Left lung (tissue), 10 donors: ENCODE data around the gene SLC47A2. TPM values are rescaled to one million over a fixed set of nuclear protein-coding genes. Genes with fewer than 3 reads are reported as not detected.

Experiments used
- ATAC-seq: fragments of 200-7000 bp; cut with Tn5 transposase; one replicate; pipeline ENCODE4 v1.9.1; 2020; ENCODE audit warnings: moderate library complexity
- DNase-seq, 4 donors: peaks; one replicate each; pipeline ENCODE4 v3.0.0-alpha.2; 2013 to 2020
- H3K27ac ChIP-seq, 2 donors: fragments of 200-600 bp; sonication (generic) in 1 of 2; one replicate each; pipeline versions ENCODE4 v1.5.0 to v1.8.0; 2020 to 2021
- H3K27me3 ChIP-seq, 2 donors: fragments of 200-600 bp; sonication (generic) in 1 of 2; one replicate each; pipeline versions ENCODE4 v1.5.0 to v1.8.0; 2020 to 2021
- H3K36me3 ChIP-seq, 2 donors: fragments of 200-600 bp; sonication (generic) in 1 of 2; one replicate each; pipeline versions ENCODE4 v1.5.0 to v1.8.0; 2020 to 2021
- H3K4me1 ChIP-seq, 2 donors: fragments of 200-600 bp; one replicate each; pipeline ENCODE4 v1.8.0; 2021
- H3K4me3 ChIP-seq, 2 donors: fragments of 200-600 bp; sonication (generic) in 1 of 2; one replicate each; pipeline versions ENCODE4 v1.5.0 to v1.8.0; 2020 to 2021; ENCODE audit warnings: mild to moderate bottlenecking in 1 of 2
- H3K9me3 ChIP-seq, 2 donors: fragments of 200-600 bp; sonication (generic) in 1 of 2; one replicate each; pipeline versions ENCODE4 v1.5.0 to v1.8.0; 2020 to 2021
- intact Hi-C, 2 donors: fragments of 100-400 bp; cut with DNase I; formaldehyde crosslinking; loops; one replicate each; pipeline versions ENCODE4 v1.11.2 to v1.14.2; 2022
- polyA plus RNA-seq, 6 donors: library from polyadenylated mRNA; unstranded; fragments of 120-200 nt; gene quantifications; one replicate each; pipeline ENCODE4 v1.2.1, GENCODE V29; 2013; ENCODE audit not compliant: insufficient read length in 6 of 6
- total RNA-seq, 2 donors: library from RNA; stranded (reverse); fragmentation: NEBNext Ultra II Directional; extraction: Animal tissue kit (Norgen Biotek cat#: 25700); gene quantifications; one replicate each; pipeline ENCODE4 v1.2.1, GENCODE V29; 2021
- TF ChIP-seq, protein P1 (sequence below), 2 donors: fragments of 200-600 bp; sonication (generic) in 1 of 2; IDR thresholded peaks; one replicate each; pipeline versions ENCODE4 v1.5.0 to v1.8.0; 2021; ENCODE audit warnings: antibody characterized with exemption in 2 of 2
- donor health status: DM: no; HTN: yes; CAD: no.
- donor health status: DM: no; HTN: no; CAD: no.

Gene SLC47A2
- total and polyA plus RNA-seq, 8 donors, result 0.20 to 0.60 (median 0.41) TPM; not detected in 2

DNA sequence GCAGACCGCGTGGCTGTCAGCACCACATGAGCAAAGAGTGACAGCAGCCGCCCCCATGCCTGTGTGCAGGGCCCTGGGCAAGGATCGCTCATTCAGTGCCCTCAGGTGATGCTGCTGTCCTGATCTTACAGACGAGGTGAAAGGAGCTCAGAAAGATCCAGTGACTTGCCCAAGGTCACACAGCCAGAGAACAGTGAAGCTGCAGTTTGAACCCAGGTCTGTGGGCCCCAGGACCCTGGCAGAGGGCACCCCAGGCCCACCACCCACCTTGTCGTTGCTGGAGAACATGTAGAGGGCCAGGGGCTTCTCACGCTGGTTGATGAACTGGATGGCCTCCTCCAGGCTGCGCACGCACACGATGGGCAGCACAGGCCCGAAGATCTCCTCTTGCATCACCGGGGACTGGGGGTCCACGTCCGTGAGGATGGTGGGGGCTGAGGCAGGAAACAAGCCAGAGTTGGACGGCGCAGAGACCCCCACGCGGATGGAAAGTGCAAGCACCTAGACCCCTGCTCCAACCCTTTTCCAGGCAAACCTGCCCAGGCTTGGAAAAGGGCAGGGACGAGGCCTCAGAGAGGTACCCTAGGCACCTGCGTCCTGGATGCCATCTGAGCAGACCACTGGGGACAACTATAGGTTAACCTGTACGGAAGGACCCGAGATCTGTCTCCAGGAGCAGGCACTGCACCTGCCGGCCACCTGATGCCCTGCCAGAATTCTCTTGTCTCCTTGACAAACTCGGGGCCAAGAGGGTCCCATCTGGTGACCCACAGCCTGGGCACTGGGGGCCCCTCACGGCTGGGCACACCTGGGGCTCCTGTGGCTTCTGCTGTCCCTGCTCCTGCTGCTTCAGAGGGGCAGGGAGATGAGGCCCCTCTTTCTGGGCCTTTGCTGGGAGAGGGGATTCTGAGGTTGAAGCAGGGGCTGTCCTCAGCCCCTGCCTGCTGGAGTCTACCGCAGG is 23.1 kb upstream of the SLC47A2 start:
- Histone ChIP-seq H3K4me1 (peaks cover 0 to 3% of the 10 kb centered on the region in 2 donors), H3K27me3 (no peaks in the 10 kb centered on the region), H3K9me3 (no peaks in the 10 kb centered on the region), H3K27ac (no peak overlapping the region), H3K4me3 (no peak overlapping the region), H3K36me3 (no peaks in the 10 kb centered on the region)
- DNase-seq (no peak), ATAC-seq (no peak)
- intact Hi-C loops, result no loop called here
- TF ChIP-seq, protein P1, sequence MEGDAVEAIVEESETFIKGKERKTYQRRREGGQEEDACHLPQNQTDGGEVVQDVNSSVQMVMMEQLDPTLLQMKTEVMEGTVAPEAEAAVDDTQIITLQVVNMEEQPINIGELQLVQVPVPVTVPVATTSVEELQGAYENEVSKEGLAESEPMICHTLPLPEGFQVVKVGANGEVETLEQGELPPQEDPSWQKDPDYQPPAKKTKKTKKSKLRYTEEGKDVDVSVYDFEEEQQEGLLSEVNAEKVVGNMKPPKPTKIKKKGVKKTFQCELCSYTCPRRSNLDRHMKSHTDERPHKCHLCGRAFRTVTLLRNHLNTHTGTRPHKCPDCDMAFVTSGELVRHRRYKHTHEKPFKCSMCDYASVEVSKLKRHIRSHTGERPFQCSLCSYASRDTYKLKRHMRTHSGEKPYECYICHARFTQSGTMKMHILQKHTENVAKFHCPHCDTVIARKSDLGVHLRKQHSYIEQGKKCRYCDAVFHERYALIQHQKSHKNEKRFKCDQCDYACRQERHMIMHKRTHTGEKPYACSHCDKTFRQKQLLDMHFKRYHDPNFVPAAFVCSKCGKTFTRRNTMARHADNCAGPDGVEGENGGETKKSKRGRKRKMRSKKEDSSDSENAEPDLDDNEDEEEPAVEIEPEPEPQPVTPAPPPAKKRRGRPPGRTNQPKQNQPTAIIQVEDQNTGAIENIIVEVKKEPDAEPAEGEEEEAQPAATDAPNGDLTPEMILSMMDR (IDR thresholded peaks at IDR 0.05), result no peak

DNA sequence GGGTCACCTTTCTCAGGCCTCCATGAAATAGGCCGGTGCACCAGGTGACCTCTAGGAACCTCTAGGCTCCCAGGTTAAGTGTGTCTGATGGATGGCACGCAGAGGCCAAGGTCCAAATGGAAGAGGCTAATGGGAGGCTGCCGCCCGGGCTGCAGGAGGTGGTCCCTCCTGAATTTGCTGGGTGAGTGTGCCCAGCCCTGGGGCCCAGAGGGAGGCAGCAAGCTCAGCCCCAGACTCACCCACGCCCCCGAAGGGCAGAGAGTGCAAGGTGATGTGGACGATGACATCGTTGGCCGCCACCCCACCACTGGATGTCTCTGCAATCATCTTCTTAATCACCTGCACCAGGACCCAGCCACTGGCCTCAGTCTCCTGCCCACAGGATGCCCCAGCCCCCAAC is 22.4 kb upstream of the SLC47A2 start:
- no peak for ATAC-seq
- no peaks in the 10 kb centered on the region for H3K9me3 ChIP-seq

DNA sequence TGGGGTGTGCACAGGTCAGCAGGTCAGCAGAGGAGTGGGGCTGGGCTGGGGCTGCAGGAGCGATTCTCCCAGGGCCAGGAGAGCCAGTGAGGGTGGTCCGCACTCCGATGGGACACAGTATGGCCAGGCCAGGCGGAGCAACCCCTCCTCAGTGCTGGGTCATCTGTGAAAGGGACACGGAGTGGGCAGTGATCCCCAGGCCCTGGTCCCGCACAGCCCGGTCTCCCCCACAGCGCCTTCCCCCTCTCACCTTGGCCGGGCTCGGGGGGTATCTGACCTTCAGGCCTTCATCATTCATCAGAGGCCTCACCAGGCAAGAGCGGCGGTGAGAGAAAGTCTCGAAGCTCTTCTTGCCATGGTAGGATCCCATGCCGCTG is 21.7 kb upstream of the SLC47A2 start:
- ATAC-seq, result no peak
- no peak overlapping the region for H3K4me3 ChIP-seq
- H3K4me1 ChIP-seq, result no peaks in the 10 kb centered on the region
- peak in 1 of 4 donors; percentile 62 for DNase-seq
- intact Hi-C loops, result no loop called here
- no peaks in the 10 kb centered on the region for H3K9me3 ChIP-seq
- H3K36me3 ChIP-seq, result no peaks in the 10 kb centered on the region
- no peak overlapping the region for H3K27ac ChIP-seq
- no peaks in the 10 kb centered on the region for H3K27me3 ChIP-seq
- TF ChIP-seq, protein P1 (IDR thresholded peaks at IDR 0.05), result no peak

More for the DNA sequence above, 22.4 kb upstream of the SLC47A2 start:
- no peaks in the 10 kb centered on the region for H3K4me1 ChIP-seq
- TF ChIP-seq, protein P1 (IDR thresholded peaks at IDR 0.05), result no peak
- H3K27me3 ChIP-seq, result no peaks in the 10 kb centered on the region
- no peaks in the 10 kb centered on the region for H3K36me3 ChIP-seq
- H3K27ac ChIP-seq, result no peak overlapping the region
- H3K4me3 ChIP-seq, result no peak overlapping the region
- no peak for DNase-seq
- intact Hi-C loops, result no loop called here

DNA sequence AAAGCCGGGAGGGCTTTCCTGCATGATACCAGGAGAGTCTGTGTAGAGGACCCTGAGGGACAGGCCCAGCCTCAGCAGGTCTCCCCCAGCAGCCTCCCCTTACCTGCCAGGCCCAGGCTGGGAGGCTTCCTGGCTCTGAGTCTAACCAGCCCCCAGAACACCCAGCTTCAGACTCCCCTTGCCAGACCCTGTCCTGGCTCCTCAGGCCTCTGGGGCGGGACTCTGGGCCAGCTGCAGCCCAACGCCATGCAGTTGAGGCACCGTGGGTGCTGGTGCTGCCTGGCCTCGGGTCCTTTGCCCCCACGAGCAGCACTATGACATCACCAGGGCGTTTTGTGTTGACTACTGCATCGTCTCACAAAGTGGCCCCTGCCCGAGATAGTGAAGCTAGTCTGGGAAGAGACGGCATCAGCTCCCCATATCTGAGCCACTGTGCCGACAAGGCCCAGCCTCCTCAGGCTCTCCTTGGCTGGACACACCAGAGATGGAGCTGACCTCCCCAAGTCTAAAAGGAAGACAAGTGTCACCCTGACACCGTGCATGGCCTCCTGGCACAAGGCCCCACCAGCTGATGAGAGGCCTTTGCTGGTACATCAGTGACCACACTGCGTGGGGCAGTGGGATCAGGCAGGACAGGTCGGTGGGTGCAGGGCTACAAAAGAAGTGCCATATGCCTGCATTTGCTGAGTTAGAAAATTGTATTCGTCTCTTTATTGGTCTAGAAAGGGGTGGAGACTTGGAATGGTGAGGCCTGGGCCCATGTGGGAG is 21.1 kb upstream of the SLC47A2 start:
- ATAC-seq (no peak), DNase-seq (peak in 1 of 4 donors; percentile 54)
- intact Hi-C loops, result no loop called here
- Histone ChIP-seq H3K27ac (no peak overlapping the region), H3K27me3 (no peaks in the 10 kb centered on the region), H3K36me3 (no peaks in the 10 kb centered on the region), H3K4me3 (no peak overlapping the region), H3K4me1 (no peaks in the 10 kb centered on the region), H3K9me3 (no peaks in the 10 kb centered on the region)
- TF ChIP-seq, protein P1 (IDR thresholded peaks at IDR 0.05), result no peak

DNA sequence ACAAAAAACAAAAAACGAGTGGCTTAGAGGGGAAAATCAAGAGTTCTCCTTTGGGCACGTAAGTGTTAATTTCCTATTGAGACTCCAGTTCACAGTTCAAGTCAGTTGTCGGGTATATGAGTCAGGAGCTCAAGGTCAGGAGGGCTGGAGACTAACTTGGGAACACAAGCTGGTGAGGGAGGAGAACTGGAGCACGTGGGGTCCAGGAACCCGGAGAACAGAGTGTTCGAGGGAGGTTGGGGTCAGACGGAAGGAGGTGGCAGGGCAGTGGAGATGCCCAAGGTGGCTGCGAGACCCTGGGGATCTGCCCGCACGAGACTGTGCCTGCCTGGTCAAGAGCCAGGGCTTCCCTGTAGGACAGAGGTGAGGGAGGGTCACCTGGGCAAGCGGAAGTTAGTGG is 19.7 kb upstream of the SLC47A2 start:
- TF ChIP-seq, protein P1 (IDR thresholded peaks at IDR 0.05), result no peak
- H3K36me3 ChIP-seq, result no peaks in the 10 kb centered on the region

More for the DNA sequence above, 19.7 kb upstream of the SLC47A2 start:
- intact Hi-C loops, result no loop called here
- peak in 1 of 4 donors; percentile 22 for DNase-seq
- Histone ChIP-seq H3K4me1 (peaks cover 0 to 3% of the 10 kb centered on the region in 2 donors), H3K4me3 (no peak overlapping the region), H3K27ac (no peak overlapping the region), H3K9me3 (no peaks in the 10 kb centered on the region), H3K27me3 (no peaks in the 10 kb centered on the region)
- no peak for ATAC-seq
